NCI-H2196 treated with DMSO at 0.1 percent for 48 hours (cell line): ENCODE data around the gene NPSR1.
"Not testable (repeated sequence)": the region's sequence is repeated elsewhere in the genome, so short reads cannot be mapped to it uniquely, and the experiment has no call there.

Experiments
- DNase-seq: peaks from one replicate; lab custom pipeline; 2025; ENCODE audit not compliant: unreplicated experiment; lab: John Stamatoyannopoulos, UW

NPSR1 gene

DNA sequence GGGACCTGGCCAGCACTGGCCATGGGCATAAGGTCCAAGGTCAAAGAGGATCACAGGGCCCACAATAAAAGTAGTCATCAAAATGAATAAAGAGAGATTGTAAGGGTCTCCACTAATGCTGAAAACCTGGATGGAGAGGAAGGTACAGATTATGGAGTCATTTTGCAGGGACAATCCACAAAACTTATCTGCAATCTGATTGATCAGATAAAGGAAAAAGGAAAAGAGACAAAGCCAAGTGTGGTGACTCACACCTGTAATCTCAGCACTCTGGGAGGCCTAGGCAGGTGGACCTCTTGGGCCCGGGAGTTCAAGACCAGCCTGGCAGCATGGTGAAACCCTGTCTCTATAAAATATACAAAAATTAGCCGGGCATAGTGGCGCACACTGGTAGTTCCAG lies 174.0 kb downstream of the NPSR1 start:
- no peak for DNase-seq

DNA sequence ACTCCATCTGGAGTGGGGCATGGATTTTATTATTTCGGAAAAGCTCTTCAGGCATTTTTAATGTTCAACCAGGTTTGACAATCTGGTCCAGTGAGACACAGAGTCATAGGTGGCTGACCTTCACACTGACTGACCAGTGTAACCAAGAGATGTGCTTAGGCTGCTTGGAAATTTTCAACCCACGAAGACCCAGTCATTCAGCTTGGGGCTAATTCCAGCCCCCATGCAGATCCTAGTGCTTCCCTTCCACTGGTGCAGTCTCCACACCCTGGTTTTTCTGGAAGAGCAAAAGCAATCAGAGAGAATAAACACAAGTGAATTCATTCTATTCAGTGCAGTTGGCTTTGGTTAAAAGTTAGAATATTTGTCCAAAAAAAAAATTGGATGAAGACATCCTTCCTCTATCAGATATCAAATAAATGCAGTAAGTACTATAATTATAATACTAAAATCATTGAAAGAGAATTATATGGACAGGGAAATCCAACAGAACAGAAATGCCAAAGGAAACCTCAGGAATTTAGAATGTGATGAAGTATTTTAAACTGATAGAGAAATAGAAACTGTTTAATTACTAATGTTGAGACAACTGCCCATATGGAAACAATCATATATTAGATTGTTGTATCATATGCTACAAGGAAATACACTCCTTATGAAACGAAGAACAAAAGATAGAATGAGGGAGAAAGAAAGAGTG lies 178.0 kb downstream of the NPSR1 start:
- DNase-seq = no peak

GRCh38 chr7:34837316-34837715 lies 179.3 kb downstream of the NPSR1 start:
- no peak for DNase-seq

DNA sequence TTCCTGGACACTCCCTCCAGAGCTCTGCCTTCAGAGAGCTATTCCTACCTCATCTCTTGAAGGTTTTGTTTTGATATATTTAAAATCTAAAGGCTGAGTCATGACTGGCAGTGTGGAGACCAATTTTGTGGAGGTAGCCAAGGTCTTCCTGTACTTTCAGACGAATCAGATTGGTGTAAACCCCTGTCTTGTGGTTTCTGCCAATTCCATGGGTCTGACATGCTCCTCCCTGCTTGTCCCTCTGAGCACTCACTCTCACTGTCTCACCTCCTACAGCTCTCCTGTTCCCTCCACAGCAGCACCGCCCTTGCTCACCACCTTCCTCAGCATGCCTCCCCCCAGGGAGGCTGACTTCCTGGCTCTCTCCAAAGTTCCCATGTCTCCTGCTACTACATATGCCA lies 179.8 kb downstream of the NPSR1 start:
- DNase-seq = no peak

DNA sequence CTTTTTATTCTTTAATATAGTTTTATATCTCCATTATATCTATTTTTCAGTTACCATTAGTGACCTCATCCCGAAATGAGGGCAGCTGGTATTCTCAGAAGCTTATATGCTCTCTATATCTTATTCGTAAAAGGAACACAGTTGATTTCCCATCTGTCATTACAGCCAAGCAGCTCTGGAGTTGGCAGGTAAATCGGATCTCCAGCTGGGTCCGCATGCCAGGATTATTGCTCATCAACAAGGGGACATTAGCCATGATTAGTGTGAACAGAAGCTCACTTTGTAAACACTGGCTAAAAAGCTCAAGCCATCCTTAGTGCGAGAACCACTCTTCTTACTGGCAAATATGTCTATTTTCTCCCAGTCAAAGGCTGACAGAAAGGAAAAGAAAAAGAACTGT lies 180.3 kb downstream of the NPSR1 start:
- DNase-seq = no peak

DNA sequence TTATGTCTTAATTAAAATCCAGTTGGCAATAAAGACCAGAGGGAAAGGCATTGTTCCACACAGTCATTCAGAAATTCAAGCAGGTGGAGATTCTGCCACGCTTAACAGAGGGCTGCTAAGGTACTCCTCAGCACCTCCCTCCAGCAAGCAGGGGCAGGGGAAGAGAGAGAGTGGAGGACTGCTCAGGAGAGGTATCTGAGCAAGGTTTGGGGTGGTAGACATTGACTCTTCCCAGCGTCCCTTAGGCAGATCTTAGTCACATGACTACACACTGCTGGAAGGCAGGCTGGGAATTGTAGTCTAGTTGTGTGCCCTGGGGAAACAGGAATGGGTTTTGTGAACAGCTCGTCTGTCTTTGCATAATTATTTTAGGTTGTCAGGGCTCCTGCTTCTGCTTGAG lies 181.6 kb downstream of the NPSR1 start:
- no peak for DNase-seq

DNA sequence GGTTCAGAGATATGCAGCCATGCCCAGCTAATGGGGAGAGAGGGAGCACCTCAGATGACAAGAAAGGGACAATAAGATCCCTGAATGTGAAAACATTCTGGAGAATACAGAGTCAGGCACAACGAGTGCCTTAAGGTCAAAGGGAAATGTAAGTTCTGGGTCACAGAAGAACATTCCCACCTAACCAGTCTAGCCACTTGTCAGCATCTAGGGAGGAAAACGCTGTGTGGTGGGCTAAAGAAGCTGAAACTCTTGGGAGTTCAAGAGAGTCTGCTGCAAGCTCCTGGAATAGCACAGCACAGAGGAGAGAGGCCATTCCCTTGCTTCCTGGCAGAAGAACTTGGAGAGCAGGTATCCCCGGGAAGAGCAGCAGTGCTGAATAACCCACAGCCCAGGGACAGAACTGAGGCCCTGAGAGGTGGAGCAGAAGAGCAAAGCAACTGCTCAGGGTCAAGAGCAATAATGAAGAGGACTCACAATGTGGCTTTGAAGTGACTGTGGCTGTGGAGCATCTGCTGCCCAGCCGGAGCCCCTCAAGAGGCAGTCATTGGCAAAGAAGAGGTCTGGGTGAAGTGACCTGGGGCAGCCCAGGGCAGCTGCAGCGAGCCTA lies 182.3 kb downstream of the NPSR1 start:
- DNase-seq = no peak

GRCh38 chr7:34841326-34841725 lies 183.3 kb downstream of the NPSR1 start:
- no peak for DNase-seq

DNA sequence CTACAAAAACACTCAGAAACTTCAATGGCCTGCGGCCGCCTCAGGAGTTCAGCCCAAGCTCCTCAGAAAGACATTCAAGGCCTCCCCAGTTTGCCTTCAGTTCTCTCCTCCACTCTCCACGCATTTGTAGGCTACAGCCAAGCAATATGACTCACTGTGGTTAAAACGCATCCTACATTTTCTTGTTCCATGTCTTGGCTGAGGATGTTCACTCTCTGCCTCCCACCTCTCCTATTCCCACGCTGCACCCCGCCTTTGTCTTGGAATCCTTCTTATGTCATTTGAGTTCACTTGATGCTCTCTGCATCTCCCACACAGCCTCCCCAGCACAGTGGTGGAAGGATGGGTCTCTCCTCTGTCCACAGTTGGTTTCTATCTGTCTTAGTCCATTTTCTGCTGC lies 184.8 kb downstream of the NPSR1 start:
- no peak for DNase-seq

DNA sequence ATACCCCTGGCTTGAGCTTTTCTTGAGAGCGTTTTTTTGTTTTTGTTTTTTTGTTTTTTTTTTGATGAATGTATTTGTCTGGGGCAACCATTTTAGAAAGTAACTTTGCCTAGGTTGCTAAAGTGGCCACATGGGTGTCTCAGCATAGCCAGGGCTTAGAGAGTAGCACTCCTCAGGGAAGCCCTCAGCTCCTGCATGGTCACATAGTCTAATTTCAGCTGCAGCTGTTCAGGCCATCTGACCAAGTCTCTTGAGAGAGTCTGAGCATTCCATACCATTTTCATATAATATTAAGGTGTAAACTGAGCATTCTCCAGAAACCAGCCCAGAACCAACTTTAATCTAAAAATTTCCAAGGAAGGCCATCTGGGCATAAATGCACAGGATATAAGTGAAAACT lies 186.4 kb downstream of the NPSR1 start:
- no peak for DNase-seq

- no peak for DNase-seq
These were observed 187.1 kb downstream of the NPSR1 start for GRCh38 chr7:34844936-34845665.

- no peak for DNase-seq
These were observed 187.8 kb downstream of the NPSR1 start for GRCh38 chr7:34845666-34846361.

- DNase-seq = no peak
These were observed 189.0 kb downstream of the NPSR1 start for GRCh38 chr7:34846976-34847375.

GRCh38 chr7:34848670-34849069 lies 190.7 kb downstream of the NPSR1 start:
- DNase-seq = no peak

DNA sequence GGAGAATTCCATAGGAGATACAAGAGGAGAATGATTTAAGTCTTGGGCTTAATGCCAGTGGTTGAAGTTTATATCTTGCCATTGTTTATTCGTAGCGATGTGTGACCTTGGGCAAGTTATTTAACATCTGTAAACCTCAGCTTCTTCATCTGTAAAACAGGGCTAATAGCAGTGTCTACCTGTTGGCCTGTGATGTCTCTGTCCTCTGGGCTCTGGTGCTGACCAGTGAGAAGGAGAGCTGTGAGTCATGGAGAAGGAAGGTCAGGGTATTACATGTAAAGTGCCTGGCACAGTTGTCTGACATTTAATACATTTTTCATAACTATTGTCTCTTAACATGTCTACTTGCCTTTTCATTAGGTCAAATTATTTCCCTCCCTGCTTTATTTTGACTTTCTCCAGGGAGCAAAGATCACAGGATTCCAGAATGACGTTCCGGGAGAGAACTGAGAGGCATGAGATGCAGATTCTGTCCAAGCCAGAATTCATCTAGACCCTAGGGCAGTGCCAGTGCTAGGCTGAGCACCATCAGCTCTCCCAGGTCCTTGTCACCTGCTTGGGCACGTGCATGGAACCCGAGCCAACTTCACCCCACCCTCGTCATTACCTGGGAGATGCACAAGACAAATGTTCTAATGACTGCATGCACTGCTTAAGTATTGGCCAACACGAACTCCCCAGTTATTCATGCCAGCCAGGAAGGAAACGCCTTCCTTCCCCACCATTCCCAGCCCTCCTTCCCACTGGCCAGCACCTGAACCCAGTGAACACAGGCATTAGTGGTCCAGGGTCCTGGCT lies 191.3 kb downstream of the NPSR1 start:
- DNase-seq = no peak

- DNase-seq = no peak
These were observed 192.0 kb downstream of the NPSR1 start for GRCh38 chr7:34849986-34850385.

DNA sequence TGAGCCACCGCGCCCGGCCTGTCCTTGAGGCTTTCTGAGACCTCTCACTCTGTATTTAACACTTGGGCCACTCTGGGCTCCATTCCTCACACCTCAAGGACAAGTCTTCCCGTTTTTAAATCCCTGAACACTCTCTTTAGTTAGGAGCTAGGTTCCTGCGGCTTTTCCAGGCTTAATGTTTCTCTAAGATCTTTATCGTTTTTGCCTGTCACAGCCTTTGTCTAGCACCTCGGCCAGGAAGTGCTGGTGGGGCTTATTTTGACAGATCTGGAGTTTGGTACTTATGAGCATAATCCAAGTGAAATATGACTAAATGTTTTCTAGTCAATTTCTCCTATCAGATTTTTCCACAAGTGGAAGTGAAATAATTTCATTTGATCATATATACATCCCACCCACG lies 192.7 kb downstream of the NPSR1 start:
- DNase-seq = no peak

- no peak for DNase-seq
These were observed 193.4 kb downstream of the NPSR1 start for GRCh38 chr7:34851431-34851830.

- DNase-seq = not testable (repeated sequence)
These were observed 200.4 kb downstream of the NPSR1 start for GRCh38 chr7:34858444-34858843.

GRCh38 chr7:34859281-34859680 lies 201.3 kb downstream of the NPSR1 start:
- not testable (repeated sequence) for DNase-seq

DNA sequence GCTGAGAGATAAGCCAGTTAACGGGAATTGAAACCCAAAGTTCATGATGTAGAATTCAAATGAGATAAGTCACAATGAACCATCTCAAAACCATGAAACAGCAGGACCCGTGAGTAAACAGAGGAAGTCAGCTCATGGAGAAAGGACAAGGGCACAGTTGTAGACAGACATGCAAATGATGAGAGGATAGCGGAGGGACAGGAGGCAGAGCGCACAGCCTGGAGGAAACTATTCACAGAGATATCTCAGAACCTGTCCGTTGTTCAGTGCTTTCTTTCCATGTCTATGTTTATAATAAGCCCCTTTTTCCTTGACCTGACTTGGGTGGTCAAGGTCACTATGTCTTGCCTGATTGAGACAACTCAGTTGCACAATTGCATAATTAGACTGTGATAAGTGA lies 208.2 kb downstream of the NPSR1 start:
- DNase-seq = not testable (repeated sequence)
